Hypothalamus (tissue), 51 donors: Measurements from ENCODE around the gene MUC4.
"Not testable (repeated sequence)": the region's sequence is repeated elsewhere in the genome, so short reads cannot be mapped to it uniquely, and the experiment has no call there.

Source experiments
- DNase-seq, 51 donors: peaks; one replicate each; lab custom pipeline; 2025; lab: John Stamatoyannopoulos, UW

The MUC4 gene

GRCh38 chr3:195748661-195749060, 63.1 kb downstream of the MUC4 start:
- no peak for DNase-seq

DNA sequence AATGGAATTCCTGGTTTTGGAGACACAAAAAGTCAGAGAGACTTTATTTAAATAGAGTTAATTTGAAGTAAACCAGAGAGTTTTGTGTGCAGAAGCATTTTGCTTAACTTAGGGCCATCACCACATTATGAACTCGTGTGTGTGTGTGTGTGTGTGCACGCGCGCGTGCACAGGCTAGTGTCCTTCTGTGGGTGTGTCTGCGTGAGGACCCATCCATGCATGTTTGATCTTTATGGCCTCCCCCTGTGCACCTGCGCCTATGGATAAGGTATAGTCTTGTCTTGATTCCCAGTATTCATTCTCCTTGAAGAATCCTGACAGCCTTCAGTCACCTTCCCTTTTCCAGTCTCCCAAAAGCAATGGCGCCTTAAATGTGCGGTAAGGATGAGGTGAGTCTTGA, 65.0 kb downstream of the MUC4 start:
- no peak for DNase-seq

- no peak for DNase-seq
Observed at GRCh38 chr3:195746346-195746745, 65.4 kb downstream of the MUC4 start.

DNA sequence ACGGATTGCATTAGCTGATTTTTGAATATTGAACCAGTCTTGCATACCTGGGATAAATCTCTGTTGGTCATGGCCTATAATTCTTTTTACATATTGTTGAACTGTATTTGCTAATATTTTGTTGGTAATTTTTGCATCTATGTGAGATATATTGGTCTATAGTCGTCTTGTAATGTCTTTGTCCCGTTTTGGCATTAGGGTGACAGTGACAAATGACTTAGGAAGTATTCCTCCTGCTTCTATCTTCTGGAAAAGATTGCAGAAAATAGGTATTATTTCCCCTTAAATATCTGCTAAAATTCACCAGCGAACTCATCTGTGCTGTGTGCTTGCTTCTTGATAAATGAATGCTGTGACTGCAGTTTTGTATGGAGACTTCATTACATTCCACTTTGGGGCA, 67.3 kb downstream of the MUC4 start:
- no peak for DNase-seq

GRCh38 chr3:195739561-195740111, 72.1 kb downstream of the MUC4 start:
- DNase-seq = no peak

GRCh38 chr3:195738274-195739044, 73.3 kb downstream of the MUC4 start:
- no peak for DNase-seq

DNA sequence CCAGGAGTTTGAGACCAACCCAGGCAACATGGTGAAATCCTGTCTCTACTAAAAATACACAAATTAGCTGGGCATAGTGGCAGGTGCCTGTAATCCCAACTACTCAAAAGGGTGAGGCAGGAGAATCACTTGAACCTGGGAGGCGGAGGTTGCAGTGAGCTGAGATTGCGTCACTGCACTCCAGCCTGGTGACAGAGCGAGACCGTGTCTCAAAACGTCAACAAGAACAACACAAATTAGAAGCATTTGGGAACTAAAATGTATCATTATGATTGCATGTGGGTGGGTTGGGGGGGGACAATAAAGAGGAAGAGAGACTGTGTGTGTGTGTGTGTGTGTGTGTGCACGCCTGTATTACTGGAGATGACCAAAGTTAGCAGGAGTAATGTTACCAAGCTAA, 73.9 kb downstream of the MUC4 start:
- DNase-seq = not testable (repeated sequence)

DNA sequence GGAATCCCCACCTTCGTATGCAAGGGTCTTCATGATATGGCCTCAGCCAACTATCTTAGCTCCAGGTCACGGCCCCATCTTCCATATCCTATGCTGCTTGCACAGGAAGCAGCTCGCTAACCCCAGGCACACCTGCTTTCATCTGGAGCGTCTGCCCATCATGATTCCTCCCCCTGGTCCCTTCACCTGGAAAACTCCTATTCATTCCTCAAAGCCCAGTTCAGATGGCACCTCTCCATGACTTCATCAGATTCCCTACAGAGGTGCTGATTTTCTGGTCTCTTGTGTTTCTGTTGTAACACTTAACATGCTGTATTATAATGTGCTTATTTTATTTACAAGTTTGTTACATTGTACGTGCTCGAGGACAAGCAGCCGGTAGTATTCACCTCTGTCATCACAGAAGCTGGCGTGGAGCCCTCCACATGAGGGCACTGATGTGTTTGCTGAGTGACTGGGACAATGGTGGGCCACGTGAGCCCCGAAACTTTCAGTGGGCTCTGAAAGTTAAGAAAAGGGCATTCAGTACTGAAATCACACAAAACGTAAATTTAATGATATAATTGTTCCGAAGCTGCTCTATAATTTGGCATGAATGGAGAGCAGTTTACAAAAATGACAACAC, 74.8 kb downstream of the MUC4 start:
- DNase-seq = no peak

DNA sequence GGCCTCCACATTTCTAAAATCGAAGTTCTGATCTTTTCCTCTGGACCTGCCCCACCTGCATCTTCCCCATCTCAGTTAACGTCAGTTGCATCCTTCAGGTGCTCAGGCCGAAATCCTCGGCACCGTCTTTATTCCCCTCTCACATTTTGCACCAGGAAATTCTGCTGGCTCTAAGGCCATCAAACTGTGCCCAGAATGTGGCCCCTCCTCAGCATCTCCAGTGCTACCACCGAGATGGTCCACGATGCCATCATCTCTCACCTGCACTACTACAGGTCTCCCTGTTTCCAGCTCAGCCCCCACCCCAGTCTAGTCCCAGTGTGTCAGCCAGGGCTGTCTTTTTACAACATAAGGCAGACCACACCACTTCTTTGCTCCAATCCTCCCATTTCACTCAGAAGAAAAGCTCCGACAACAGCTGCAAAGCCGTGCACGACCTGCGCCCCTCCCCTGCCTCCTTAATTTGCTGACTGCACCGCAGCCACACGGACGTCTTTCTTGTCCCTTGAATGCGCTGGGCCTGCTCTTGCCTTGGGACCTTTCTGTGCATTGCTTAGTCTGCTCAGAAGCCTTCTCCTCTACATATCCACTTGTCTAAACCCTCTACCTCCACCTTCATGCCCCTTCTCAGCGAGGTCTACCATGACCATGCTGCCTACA, 76.6 kb downstream of the MUC4 start:
- DNase-seq = no peak

DNA sequence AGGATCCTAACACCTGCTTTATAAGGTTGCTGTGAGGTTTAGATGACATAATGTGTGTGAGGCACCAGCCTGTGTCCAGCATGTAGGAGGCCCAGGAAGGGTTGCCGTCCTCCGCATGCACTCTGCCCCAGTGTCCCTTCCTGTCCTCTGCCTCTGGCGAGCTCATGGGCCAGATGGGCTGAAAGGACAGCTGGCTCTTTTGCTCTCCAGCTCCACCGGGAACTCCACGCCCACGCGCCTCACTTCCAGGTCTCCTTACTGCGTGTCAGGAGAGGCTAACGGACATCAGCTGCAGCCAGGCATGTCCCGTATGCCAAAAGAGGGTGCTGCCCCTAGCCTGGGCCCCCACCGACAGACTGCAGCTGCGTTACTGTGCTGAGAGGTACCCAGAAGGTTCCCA, 78.8 kb downstream of the MUC4 start:
- no peak for DNase-seq

GRCh38 chr3:195731356-195731905, 80.3 kb downstream of the MUC4 start:
- DNase-seq = no peak

GRCh38 chr3:195729476-195730251, 82.1 kb downstream of the MUC4 start:
- no peak for DNase-seq

DNA sequence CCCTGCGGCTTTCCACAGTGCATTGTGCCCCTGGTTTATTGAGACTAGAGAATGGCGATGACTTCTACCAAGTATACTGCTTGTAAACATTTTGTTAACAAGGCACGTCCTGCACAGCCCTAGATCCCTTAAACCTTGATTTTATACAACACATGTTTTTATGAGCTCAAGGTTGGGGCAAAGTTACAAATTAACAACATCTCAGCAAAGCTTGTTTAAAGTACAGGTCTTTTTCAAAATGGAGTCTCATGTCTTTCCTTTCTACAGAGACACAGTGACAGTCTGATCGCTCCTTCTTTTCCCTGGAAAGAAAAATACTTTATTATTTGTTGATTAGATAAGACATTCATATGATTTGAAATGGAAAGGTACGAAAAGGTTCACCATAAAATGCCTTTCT, 82.9 kb downstream of the MUC4 start:
- not testable (repeated sequence) for DNase-seq

DNA sequence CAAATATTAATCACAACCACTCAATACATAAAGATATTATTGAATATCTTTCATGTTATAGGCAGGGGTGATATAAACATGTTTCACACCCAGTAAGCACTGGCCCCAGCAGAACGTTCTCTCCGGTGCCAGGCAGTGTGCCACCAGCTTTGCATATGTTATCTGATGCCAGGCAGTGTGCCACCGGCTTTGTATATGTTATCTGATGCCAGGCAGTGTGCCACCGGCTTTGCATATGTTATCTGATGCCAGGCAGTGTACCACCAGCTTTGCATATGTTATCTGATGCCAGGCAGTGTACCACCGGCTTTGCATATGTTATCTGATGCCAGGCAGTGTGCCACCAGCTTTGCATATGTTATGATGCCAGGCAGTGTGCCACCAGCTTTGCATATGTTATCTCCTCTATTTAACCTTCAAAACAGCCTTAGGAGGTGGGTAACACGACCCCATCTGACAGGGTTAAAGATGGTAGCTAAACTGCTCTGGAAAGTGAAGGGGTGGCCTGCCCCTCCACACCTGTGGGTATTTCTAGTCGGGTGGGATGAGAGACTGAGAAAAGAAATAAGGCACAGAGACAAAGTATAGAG, 84.0 kb downstream of the MUC4 start:
- no peak for DNase-seq

GRCh38 chr3:195725916-195726740, 85.6 kb downstream of the MUC4 start:
- not testable (repeated sequence) for DNase-seq

GRCh38 chr3:195724363-195724762, 87.4 kb downstream of the MUC4 start:
- not testable (repeated sequence) for DNase-seq

GRCh38 chr3:195722996-195723345, 88.8 kb downstream of the MUC4 start:
- DNase-seq = not testable (repeated sequence)

DNA sequence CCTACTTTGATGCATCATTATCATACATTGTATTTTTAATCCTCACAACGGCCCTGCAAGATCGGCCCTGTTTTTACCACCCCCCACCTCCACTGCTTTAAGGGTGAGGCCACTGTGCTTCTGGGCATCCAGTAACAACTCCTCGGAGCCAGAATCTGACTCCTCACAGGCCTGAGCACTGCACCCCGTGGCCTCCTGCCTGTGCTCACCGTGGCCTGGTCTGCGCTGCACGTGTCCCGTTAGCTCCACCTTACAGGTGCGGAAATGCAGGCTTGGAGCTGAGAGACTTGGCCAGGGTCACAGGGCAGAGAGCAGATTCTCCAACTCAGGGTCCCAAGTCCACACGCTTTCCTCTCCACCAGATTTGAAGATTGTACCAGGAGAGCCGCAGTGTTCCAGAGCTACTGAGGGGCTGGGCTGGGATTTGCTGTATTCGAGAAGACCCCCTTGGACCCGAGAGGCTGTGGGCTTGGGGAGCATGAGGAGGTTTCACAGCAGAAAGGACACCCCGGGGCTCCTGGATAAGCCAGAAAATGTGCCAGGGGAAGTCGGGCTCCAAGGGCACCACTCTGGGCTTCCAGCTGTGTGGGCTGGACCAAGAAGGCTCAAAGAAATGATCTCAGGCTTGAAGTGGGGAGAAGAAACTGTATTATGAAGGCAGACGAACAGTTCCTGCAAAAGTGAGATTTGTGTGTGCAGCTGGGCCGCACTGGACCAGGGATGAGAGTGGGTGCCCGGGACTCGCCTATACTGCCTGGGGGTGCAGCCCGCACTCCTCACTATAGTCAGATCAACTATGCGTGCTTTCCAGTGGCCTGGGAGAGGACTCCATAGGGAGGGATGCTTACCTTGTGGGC, 89.4 kb downstream of the MUC4 start:
- DNase-seq = not testable (repeated sequence)
